HUES64 (cell line): ENCODE measurements around the gene KLRC3.
"Not testable (repeated sequence)": the region's sequence is repeated elsewhere in the genome, so short reads cannot be mapped to it uniquely, and the experiment has no call there.

Experiments used
- H3K27ac ChIP-seq: 2 replicates; pipeline ENCODE4 v1.7.0; 2013; ENCODE audit warnings: low read depth, low read length, inconsistent platforms
- H3K27me3 ChIP-seq: 2 replicates; pipeline ENCODE4 v1.6.1; 2013; ENCODE audit warnings: mild to moderate bottlenecking, low read length; ENCODE audit not compliant: insufficient read depth
- H3K36me3 ChIP-seq: 2 replicates; pipeline ENCODE4 v1.6.1; 2013; ENCODE audit warnings: mild to moderate bottlenecking, low read length; ENCODE audit not compliant: insufficient read depth
- H3K4me1 ChIP-seq: 2 replicates; pipeline ENCODE4 v1.6.1; 2013; ENCODE audit warnings: mild to moderate bottlenecking, low read length, moderate library complexity; ENCODE audit not compliant: insufficient read depth
- H3K4me3 ChIP-seq: 2 replicates; pipeline ENCODE4 v1.5.1; 2013; ENCODE audit warnings: mild to moderate bottlenecking, low read length, moderate library complexity
- H3K9ac ChIP-seq: 2 replicates; pipeline ENCODE4 v1.6.1; 2013; ENCODE audit warnings: mild to moderate bottlenecking, low read depth, low read length
- H3K9me3 ChIP-seq: 2 replicates; pipeline ENCODE4 v1.6.1; 2013; ENCODE audit warnings: low read depth, low read length; ENCODE audit not compliant: insufficient read depth
- WGBS: fragments of 150-250, 120-280 bp; methylation state at CpG from one replicate; pipeline ENCODE4 v1.1.7; 2013; ENCODE audit warnings: missing lambda C conversion rate; 5-methylcytosine and 5-hydroxymethylcytosine counted together

KLRC3 gene

GRCh38 chr12:10368206-10369171, 51.9 kb downstream of the KLRC3 start:
- peaks cover 2% of the 10 kb centered on the region; the same call in 1 of the 2 replicates for H3K9me3 ChIP-seq
- peaks cover 53% of the 10 kb centered on the region for H3K4me1 ChIP-seq
- H3K27ac ChIP-seq: no peak overlapping the region
- no peaks in the 10 kb centered on the region for H3K27me3 ChIP-seq
- no peaks in the 10 kb centered on the region for H3K36me3 ChIP-seq
- H3K9ac ChIP-seq: no peak overlapping the region
- WGBS: 95% methylated on average over 8 of the region's 10 CpGs
- no peak overlapping the region for H3K4me3 ChIP-seq

- not testable (repeated sequence) for H3K36me3 ChIP-seq, H3K27ac ChIP-seq, H3K9me3 ChIP-seq, H3K9ac ChIP-seq, H3K27me3 ChIP-seq, H3K4me3 ChIP-seq
- H3K4me1 ChIP-seq: peaks cover 54% of the 10 kb centered on the region
- 74% methylated on average over 4 of the region's 4 CpGs for WGBS
Observed at GRCh38 chr12:10367714-10368113, 52.7 kb downstream of the KLRC3 start.

- H3K4me3 ChIP-seq: no peak overlapping the region
- H3K27ac ChIP-seq: no peak overlapping the region
- no peak overlapping the region for H3K9ac ChIP-seq
- peaks cover 52% of the 10 kb centered on the region for H3K4me1 ChIP-seq
- H3K36me3 ChIP-seq: no peaks in the 10 kb centered on the region
- H3K9me3 ChIP-seq: peaks cover 2% of the 10 kb centered on the region; the same call in 1 of the 2 replicates
- no peaks in the 10 kb centered on the region for H3K27me3 ChIP-seq
Observed at GRCh38 chr12:10366875-10367274, 53.5 kb downstream of the KLRC3 start.

GRCh38 chr12:10365696-10366405, 54.5 kb downstream of the KLRC3 start:
- peaks cover 55% of the 10 kb centered on the region for H3K4me1 ChIP-seq
- H3K36me3 ChIP-seq: no peaks in the 10 kb centered on the region
- no peak overlapping the region for H3K9ac ChIP-seq
- peaks cover 2% of the 10 kb centered on the region; the same call in 1 of the 2 replicates for H3K9me3 ChIP-seq
- peak overlapping the region; percentile 57 for H3K4me3 ChIP-seq
- H3K27ac ChIP-seq: no peak overlapping the region
- 55% methylated on average over 6 of the region's 6 CpGs for WGBS
- H3K27me3 ChIP-seq: no peaks in the 10 kb centered on the region

- Histone ChIP-seq H3K4me1 (peaks cover 56% of the 10 kb centered on the region), H3K9me3 (peaks cover 2% of the 10 kb centered on the region; the same call in 1 of the 2 replicates), H3K36me3 (no peaks in the 10 kb centered on the region), H3K27ac (peak overlapping the region; percentile 38; the same call in 1 of the 2 replicates), H3K4me3 (peak overlapping the region; percentile 57), H3K9ac (peak overlapping the region; percentile 14; the same call in 1 of the 2 replicates), H3K27me3 (no peaks in the 10 kb centered on the region)
- 6% methylated on average over 15 of the region's 15 CpGs for WGBS
Observed at GRCh38 chr12:10364815-10365622, 55.4 kb downstream of the KLRC3 start.

- WGBS: 36% methylated on average over 19 of the region's 19 CpGs
- H3K4me3 ChIP-seq: peak overlapping the region; percentile 57
- H3K27ac ChIP-seq: peak overlapping the region; percentile 38; the same call in 1 of the 2 replicates
- peaks cover 56% of the 10 kb centered on the region for H3K4me1 ChIP-seq
- H3K27me3 ChIP-seq: no peaks in the 10 kb centered on the region
- peak overlapping the region; percentile 14; the same call in 1 of the 2 replicates for H3K9ac ChIP-seq
- peaks cover 2% of the 10 kb centered on the region; the same call in 1 of the 2 replicates for H3K9me3 ChIP-seq
- no peaks in the 10 kb centered on the region for H3K36me3 ChIP-seq
Observed at GRCh38 chr12:10363914-10364814, 56.2 kb downstream of the KLRC3 start.

- Histone ChIP-seq H3K27ac (no peak overlapping the region), H3K27me3 (no peaks in the 10 kb centered on the region), H3K4me1 (peaks cover 56% of the 10 kb centered on the region), H3K4me3 (no peak overlapping the region; the same call in 1 of the 2 replicates), H3K9me3 (peaks cover 2% of the 10 kb centered on the region; the same call in 1 of the 2 replicates), H3K36me3 (no peaks in the 10 kb centered on the region), H3K9ac (no peak overlapping the region)
- 78% methylated on average over 5 of the region's 5 CpGs for WGBS
Observed at GRCh38 chr12:10363658-10363913, 56.8 kb downstream of the KLRC3 start.

- H3K9ac ChIP-seq: peak overlapping the region; percentile 30; the same call in 1 of the 2 replicates
- H3K27ac ChIP-seq: no peak overlapping the region
- peaks cover 1% of the 10 kb centered on the region; the same call in 1 of the 2 replicates for H3K9me3 ChIP-seq
- no peaks in the 10 kb centered on the region for H3K27me3 ChIP-seq
- H3K36me3 ChIP-seq: no peaks in the 10 kb centered on the region
- H3K4me3 ChIP-seq: no peak overlapping the region
- WGBS: 41% methylated on average over 7 of the region's 9 CpGs
- peaks cover 56% of the 10 kb centered on the region for H3K4me1 ChIP-seq
Observed at GRCh38 chr12:10362828-10363657, 57.4 kb downstream of the KLRC3 start.

GRCh38 chr12:10362325-10362724, 58.1 kb downstream of the KLRC3 start:
- H3K9me3 ChIP-seq: no peaks in the 10 kb centered on the region
- WGBS: 81% methylated on average over 3 of the region's 3 CpGs
- no peak overlapping the region for H3K4me3 ChIP-seq
- H3K36me3 ChIP-seq: no peaks in the 10 kb centered on the region
- H3K27ac ChIP-seq: no peak overlapping the region
- peaks cover 56% of the 10 kb centered on the region for H3K4me1 ChIP-seq
- H3K27me3 ChIP-seq: no peaks in the 10 kb centered on the region
- peak overlapping the region; percentile 30; the same call in 1 of the 2 replicates for H3K9ac ChIP-seq
